Left hindlimb (tissue), 1 donor: ENCODE measurements around the gene THAP8.
"Not testable (repeated sequence)": the region's sequence is repeated elsewhere in the genome, so short reads cannot be mapped to it uniquely, and the experiment has no call there.

Experiments used
- DNase-seq: peaks from one replicate; pipeline ENCODE4 v3.0.0-alpha.2; 2018

THAP8 gene

DNA sequence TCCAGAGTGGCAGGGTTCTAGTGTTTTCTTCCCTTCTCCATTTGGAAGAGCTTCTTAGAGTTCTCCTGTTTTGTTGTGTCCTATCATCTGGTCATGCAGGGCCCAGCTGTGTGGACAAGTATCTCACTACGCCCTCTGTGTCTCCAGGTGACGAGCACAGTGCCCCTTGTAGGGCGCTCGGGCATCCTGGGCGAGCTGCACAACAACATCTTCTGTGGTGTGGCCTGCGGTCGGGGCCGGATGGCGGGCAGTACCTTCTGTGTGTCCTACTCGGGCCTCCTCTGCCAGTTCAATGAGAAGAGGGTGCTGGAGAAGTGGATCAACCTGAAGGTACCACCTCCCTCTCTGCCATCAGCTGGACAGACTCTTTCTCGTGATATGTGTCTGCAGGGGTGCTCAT, 13.6 kb upstream of the THAP8 start:
- no peak for DNase-seq

DNA sequence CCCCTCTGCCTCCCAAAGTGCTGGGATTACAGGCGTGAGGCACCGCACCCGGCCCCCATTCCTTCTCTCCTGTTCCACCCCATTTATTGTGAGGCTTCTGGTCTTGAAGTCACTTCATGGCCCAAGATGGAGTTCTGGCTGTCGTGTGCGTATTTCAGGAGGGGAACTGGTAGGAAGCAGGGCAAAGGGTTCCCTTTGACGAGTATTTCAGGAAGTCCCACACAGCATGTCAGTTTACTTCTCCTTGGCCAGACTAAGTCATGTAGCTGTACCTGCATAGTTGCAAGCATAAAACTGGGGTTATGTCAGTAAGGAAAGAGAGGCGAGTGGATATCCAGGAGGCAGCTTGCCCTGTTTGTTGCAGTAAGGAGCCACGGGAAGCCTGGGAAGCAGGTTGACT, 10.7 kb upstream of the THAP8 start:
- DNase-seq, result no peak

DNA sequence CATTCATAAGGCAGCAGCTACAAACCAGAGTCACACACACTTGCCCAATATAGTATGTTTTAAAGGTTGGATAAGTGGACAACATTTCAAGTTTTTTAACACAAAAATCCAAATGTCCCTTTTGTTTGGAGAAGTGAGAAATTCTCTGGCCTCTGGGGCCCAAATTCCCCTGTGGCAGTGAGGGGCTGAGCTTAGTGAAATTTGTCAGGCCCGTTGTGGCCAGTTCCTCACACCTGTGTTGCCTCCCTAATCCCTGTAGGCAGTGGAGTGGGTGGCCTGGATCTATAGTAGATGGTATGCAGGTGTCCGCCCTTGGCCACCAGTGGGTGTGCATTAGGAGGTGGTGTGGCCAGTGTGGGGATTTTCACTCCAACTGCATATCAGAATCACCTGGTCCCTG, 7.3 kb upstream of the THAP8 start:
- no peak for DNase-seq

DNA sequence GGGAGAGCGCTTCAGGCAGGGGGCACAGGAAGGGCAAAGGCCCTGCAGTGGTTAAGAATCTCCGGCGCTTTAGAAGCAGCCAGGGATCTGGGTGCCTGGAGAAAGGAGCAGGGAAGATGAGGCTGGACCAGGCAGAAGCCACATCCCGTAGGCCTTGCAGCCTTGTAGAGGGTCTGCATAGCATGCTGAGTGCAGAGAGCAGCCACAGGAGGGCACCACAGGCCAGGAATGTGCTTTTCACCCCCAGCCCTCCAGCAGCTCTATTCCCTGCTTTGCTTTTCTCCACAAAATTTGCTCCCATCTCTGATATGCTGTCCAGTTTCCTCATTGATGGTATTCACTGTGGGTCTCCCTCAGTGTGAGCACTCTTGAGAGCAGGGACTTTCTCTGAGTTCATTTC, 6.3 kb upstream of the THAP8 start:
- no peak for DNase-seq

DNA sequence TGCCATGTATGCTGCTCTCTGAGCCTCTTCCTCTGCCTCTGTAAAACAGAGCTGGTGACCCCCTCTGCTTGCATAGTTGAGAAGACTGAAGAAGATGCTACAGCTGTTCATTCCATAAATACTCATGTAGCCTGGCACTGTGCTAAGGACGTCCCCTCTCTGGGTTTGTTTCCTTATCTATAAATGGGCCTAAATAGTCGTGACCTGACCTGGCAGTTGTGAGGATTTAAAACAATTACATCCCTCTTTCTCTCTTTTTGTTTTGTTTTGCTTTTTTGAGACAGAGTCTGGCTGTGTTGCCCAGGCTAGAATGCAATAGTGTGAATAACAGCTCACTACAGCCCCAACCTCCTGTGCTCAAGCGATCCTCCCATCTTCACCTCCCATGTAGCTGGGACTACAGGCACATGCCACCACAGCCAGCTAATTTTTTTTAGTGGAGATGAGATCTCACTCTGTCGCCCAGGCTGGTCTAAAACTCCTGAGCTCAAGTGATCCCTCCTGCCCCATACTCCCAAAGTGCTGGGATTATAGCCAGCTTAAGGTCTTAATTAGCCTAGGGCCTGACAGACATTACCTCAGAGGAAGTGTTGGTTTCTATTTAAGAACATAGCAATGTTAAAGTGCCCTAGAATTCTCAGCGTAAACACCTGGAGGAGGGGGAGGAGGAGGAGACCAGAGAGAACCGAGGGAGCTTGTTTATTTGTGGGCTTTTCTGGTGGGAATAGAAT, 5.3 kb upstream of the THAP8 start:
- DNase-seq, result no peak

DNA sequence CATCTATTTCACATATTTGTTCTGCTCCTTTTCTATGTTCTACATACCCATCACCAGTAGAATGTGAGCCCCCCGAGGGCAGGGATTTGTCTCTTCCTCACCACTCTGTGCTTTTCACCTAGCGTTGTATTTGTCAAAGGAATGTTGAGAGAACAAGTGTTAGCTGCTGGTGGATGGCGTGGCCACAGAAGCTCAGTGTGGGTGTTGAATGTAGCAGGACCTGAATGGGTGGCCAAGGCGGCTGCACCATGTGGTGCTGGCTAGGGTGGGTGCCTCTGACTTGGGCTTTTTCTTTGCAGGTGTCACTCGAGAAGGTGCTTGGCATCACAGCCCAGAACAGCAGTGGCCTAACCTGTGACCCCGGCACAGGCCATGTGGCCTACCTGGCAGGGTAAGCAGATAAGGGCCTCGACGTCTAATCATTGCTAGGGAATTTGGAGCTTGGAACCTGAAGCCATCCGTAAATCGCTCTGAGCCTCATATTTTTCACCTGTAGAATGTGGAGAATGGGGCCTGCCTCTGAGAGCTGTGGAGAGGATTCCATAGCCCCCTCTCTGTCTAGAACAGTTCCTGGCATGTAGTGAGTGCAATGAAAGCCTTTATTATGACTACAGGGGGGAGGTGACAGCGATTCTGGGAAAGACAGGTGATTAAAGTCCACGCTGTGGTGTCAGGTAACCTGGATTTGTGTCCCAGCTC, 4.5 kb upstream of the THAP8 start:
- no peak for DNase-seq

DNA sequence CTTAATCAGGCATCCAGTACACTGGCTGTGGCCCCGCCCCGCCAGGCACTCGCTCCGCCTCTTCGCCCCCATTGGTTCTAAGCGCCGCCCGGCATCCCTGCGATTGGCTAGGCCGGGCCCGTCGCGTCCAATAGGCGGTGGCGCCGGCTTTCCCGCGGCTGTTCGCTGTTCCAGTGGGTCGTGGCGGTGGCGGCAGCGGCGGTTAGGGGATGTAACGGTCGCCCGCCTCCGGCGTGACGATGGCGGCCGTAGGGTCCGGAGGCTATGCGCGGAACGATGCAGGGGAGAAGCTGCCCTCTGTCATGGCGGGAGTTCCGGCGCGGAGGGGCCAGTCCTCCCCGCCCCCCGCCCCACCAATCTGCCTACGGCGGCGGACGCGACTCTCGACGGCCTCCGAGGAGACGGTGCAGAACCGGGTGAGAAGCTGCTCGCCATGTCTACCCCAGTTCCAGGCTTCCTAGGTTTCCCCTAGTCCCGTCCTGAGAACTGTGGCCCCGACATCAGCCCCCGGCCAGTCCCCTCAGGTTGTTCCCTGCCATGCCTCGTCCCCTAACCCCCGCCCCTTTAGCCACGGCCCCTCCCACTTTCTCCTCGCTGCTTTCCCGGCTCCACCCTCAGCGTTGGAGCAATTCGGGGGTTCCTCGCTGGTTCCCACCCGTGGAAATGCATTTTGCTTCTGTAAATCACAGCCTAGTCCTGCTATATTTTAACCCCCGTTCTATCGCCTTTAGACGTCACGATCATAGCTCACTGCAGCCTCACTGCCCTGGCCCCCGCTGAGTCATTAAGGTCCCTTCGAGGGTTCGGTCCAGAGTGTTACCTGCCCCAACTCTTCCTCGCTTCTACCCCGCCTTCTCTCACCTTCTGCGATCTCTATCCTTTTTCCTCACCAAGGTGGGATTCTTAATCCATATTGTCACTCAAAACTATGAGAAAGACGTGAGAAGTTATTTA, 925 bp upstream of the THAP8 start, which contains the start of gene WDR62:
Gene WDR62, plus strand, starts transcription at position 165 of the 954 bp plus-strand sequence. Its CDS starts 75 bp downstream, at position 240.
- peak; percentile 96 for DNase-seq

DNA sequence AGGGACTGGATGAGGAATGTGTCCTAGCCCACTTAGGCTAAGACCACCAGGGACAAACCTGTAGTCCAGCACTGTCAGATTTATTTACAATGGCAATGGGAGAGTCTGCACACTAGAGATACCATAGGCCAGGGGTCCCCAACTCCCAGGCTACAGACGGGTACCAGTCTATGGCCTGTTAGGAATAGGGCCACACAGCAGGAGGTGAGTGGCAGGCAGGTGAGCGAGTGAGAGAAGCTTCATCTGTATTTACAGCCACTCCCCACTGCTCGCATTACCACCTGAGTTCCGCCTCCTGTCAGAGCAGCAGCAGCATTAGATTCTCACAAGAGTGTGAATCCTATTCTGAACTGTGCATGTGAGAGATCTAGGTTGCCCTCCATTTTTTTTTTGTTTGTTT, 2.4 kb downstream of the THAP8 start:
- no peak for DNase-seq

DNA sequence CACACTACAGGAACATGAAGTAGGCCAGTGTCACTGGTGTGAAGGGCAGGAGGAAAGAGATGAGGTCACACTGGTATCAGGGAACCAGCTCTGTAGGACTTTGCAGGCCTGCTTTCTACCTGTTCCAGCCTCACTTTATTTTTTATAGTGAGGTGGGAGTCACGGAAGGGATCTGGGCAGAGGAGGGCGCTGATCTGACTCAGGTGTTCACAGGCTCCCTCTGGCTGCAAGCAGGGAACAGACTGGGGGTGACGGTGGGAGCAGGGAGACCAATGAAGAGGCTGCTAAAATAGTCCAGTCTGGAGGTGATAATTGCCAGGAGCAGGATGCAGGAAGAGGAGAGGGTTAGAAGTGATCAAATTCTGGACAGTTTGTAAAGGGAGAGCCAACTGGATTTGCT, 2.8 kb downstream of the THAP8 start:
- DNase-seq, result no peak

DNA sequence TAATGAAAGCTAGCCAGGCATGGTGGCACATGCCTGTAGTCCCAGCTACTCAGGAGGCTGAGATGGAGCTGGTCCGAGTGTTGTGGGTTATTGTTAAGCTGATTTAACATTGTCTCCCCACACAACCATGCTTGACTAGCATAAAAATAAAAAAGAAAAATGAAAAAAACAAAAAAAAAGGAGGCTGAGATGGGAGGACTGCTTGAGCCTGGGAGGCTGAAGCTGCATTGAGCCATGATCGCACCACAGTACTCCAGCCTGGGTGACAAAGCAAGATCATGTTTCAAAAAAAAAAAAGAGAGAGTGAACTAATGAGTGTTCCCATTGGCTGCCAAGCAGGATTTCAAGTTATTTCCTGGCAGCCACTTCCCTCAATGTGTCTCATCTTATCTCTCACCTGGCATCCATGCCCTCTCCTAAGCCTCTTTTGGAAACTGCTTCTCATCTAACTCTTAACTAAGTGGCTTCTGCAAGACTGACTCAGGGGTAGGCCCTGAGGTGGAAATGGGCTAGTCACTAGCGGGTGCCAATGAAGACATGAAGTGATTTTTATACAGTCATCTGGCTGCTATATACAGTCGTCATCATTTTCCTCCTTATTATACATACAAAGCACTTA, 4.9 kb downstream of the THAP8 start:
- DNase-seq, result no peak

DNA sequence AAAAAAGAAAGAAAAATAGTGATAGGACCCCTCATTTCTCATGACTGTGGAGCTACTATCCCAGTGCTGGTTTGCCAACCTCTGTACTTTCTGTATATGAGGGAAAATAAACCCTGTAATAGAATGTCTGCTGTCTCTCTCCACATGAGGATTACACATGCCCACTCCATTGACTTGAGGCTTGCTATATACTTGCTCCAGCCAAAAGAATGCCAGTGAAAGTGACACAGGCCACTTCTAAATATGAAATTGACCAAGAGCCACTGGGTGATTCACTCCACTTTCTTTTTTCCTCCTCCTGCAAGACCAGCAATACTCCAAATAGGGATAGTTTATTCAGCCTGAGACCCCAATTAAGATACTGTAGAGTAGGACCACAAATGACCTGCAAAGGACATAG, 6.2 kb downstream of the THAP8 start:
- no peak for DNase-seq

DNA sequence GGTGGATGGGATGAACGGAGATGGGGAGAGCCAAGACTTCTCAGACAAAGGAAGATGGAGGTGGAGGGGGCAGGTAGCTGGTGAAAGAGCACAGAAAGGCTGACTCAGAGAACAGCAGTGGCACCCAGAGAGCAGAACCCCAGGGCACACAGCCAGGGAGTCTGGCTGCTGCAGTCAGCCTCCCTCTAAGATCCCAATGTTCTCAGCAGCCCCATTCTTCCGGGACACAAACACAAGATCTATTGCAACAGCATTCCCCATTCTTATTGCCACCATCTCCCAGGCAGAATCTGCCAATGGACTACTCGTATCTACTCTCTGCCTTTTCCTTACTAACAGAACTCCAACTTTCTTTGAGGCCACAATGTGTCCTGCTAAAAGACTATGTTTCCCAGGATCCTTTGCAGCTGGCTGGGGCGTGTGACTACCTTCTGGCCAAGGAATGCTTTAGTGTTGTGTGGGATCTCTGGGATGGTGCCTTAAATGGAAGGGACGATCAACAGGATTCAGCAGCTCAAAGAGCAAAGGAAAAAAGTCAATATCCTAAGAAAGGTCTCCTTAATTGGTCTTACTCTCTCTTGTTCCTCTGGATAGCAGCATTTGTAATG, 7.5 kb downstream of the THAP8 start:
- no peak for DNase-seq

DNA sequence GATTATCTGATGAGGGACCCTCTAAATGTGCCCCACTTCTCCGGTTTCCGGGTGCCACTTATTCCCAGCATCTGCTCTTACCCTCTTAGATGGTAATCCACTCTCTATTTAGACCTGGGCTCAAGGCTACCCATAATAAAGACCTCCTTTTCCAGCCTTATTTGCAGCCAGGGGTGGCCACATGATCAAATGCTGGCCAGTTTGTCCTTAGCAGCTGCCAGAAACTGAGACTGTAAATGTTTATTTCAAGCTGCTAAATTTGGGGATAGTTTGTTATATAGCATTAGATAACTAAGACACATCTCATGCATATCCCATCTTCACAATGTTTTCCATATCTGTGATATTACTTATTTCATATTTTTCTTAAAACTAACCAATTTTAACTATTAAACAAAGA, 10.1 kb downstream of the THAP8 start:
- DNase-seq, result no peak

DNA sequence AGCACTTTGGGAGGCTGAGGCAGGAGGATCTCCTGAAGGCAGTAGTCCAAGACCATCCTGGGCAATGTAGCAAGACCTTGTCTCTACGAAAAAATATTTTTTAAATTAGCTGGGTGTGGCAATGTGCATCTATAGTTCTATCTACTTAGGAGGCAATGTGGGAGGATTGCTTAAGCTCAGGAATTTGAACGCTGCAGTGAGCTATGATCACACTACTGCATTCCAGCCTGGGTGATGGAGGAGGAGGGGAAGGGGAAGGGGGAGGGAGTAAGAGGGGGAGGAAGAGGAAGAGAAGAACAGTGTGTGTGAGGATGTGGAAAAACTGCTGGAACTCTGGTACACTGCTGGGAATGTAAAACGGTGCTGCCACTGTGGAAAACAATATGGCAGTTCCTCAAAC, 12.3 kb downstream of the THAP8 start:
- no peak for DNase-seq

DNA sequence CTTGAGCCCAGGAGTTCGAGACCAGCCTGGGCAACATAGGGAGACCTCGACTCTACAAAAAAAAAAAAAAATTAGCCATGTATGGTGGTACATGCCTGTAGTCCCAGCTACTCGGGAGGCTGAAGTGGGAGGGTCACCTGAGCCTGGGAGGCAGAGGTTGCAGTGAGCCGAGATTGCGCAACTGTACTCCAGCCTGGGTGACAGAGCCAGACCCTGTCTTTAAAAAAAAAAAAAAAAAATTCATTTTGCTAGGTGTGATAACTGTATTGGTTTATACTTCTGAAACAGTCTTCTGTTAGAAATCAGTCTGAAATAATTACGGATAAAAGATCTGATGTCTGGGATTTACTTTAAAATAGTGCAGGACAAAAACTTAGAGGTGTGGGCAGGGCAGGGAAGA, 13.0 kb downstream of the THAP8 start:
- not testable (repeated sequence) for DNase-seq

DNA sequence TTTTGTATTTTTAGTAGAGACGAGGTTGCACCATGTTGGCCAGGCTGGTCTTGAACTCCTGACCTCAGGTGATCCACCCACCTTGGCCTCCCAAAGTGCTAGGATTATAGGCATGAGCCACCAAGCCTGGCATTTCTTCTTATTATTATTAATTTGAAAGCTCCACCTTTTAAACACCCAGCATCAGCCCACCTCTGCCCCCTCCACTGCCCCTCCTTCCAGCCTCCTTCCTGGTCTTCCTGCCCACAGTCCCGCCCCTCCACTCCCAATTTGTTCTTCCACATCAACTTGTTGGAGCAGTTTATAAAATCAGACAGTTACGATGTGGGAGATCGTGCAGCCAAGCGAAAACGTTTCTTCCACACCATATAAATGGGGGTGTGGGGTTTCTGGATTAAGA, 13.6 kb downstream of the THAP8 start:
- DNase-seq, result no peak

DNA sequence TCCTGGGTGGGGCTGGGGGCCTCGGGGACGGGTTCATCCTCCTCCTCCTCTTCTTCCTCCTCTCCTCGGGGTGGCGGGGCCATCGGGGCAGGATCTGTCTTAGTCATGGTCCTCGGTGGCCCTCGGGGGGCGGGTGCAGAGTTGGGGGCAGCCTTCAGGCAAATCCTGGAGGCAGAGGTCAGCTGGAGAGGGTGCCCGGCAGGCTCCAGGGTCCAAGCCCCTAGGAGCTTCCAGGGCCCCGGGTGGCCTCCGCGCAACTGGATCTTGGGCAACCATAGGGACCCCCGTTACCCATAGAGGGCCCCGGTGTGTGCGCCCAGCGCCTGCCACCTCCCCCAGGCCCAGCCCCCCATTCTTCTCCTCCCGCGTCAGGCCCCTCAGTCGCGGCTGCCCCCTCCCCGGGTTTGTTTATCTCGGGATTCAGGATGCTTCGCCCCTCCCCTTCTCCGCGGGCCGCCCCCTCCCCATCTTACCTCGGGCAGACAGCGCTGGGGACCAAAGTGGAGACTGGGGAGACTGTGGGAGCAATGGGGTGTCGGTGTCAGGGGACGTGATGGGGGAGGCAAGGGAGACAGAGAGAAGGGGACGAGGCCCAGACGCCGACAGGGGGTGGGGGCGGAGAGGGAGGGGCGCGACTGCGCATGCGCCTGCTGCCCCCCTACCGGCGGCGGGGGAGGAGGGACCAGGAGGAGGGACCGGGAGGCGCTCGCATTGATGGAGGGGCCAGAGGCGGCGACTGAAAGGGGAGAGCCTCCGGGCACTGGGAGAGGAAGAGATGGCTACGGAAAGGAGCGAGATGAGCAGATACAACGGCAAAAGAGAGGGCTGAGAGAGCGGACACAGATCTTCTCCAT, 21.6 kb downstream of the THAP8 start, which contains the start of gene CLIP3:
Gene CLIP3, minus strand, starts transcription at position 623 of the 854 bp plus-strand sequence. Its CDS starts 516 bp downstream, at position 107.
- peak; percentile 88 for DNase-seq

DNA sequence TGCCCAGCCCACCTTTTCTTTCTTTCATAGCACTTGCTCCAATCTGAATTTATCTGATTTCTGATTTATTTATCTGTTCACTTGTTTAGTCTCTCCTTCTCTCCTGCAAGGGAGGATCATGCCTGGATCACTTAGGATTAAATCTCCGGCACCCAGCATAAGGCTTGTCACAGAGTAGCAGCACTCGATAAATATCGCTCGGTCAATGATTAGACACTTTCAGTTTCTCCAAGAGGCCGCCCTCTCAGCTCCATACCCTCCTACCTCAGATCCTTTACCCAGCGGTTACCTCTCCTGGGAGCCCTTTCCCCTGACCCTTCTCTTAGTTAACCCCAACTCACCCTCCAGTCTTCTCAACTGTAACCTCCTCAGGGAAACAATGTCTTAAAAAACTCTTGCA, 22.8 kb downstream of the THAP8 start:
- DNase-seq, result no peak

DNA sequence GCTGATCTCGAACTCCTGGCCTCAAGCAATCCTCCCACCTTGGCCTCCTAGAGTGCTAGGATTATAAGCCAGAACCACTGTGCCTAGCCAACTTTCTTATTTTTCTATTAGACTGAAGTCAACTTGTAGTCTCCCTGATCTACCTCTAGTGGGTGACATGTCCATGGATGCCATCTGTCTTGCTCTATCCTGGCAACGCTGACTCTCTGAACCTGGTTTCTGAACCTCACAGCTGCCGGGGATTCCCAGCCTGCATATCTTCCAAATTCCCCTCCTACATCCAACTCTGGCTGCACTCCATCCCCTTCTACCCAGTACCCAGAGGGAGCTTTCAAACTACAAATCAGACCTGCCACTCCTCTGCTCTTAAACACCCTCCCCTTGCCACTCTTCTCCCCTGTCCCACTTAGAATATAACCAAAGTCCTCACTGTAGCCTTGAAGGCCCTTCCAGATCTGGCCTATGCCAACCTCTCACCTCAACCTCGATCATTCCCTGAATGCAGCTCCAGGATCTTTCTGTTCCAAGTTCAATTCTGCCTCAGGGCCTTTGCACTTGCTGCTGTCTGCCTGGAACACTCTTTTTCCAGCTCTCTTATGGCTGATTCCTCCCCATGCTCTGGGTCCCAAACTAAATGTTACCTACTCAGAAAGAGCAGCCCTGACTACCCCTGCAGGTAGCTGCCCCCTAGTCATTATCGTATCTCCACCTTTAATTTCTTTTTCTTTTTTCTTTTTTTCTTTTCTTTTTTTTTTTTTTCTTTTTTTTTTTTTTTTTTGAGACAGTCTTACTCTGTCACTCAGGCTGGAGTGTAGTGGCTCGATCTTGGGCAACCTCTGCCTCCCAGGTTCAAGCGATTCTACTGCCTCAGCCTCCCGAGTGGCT, 23.6 kb downstream of the THAP8 start:
- DNase-seq, result no peak

DNA sequence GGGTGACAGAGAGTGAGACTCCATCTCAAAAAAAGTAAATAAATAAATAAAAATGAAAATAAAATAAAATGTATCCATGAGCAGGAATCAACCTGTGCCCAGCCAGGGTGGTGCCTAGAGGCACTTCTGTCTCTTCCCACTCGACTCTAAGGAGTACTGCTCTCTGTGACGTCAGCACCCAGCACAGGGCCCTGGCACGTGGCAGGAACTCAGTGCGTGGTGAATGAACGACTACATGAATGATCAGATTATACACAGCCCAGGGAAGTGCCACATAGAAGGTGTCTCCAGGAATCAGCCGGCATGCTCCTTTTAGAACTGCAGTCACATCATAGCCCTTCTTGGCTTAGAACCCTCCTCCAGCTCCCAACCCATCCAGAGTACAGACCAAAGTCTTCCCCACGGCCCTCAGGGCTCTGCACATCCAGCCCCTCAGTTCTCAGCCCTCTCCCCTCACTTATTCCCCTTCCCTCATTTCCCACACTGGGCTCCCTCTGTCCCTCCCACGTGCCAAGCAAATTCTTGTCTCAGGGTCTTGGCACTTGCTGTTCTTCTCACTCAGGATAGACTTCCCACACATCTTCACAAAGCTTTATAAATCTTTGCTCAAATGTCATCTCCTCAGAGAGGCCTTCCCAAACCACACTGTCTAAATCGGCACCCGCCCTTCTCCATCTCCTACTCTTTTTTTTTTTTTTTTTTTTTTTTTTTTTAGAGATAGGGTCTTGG, 25.6 kb downstream of the THAP8 start:
- DNase-seq, result no peak
